Osteocyte (in vitro differentiated cells): ENCODE data around the gene YOD1. TPM values are rescaled to one million over a fixed set of nuclear protein-coding genes. Genes with fewer than 3 reads are reported as not detected.

Experiments used
- DNase-seq: peaks from one replicate; pipeline ENCODE4 v3.0.0; 2021; ENCODE audit warnings: mixed read lengths; ENCODE audit not compliant: unreplicated experiment; ENCODE audit errors: extremely low spot score
- H3K27ac Mint-ChIP-seq: one replicate; pipeline ENCODE4 v1.8.0; 2021; ENCODE audit warnings: mild to moderate bottlenecking, mixed read lengths; ENCODE audit not compliant: unreplicated experiment
- H3K27me3 Mint-ChIP-seq: one replicate; pipeline ENCODE4 v1.8.0; 2021; ENCODE audit warnings: mixed read lengths; ENCODE audit not compliant: unreplicated experiment
- H3K36me3 Mint-ChIP-seq: one replicate; pipeline ENCODE4 v1.8.0; 2021; ENCODE audit warnings: mixed read lengths; ENCODE audit not compliant: unreplicated experiment
- H3K4me1 Mint-ChIP-seq: one replicate; pipeline ENCODE4 v1.8.0; 2021; ENCODE audit warnings: mixed read lengths; ENCODE audit not compliant: unreplicated experiment
- H3K4me3 Mint-ChIP-seq: one replicate; pipeline ENCODE4 v1.8.0; 2021; ENCODE audit warnings: mild to moderate bottlenecking, moderate library complexity, mixed read lengths; ENCODE audit not compliant: unreplicated experiment
- H3K9me3 Mint-ChIP-seq: one replicate; pipeline ENCODE4 v1.8.0; 2021; ENCODE audit warnings: mixed read lengths; ENCODE audit not compliant: unreplicated experiment
- total RNA-seq: library from RNA; stranded (reverse); gene quantifications from 2 replicates; pipeline ENCODE4 v1.2.1, GENCODE V29; 2021
- TF ChIP-seq, protein P1 (sequence below): fragments of 200-600 bp; sonication (generic); IDR thresholded peaks from 2 replicates; pipeline ENCODE4 v1.5.0; 2021; ENCODE audit warnings: antibody characterized with exemption, mild to moderate bottlenecking, moderate library complexity

YOD1 gene
- total RNA-seq, 1 donor from 2014 or later: 4.6 TPM

DNA sequence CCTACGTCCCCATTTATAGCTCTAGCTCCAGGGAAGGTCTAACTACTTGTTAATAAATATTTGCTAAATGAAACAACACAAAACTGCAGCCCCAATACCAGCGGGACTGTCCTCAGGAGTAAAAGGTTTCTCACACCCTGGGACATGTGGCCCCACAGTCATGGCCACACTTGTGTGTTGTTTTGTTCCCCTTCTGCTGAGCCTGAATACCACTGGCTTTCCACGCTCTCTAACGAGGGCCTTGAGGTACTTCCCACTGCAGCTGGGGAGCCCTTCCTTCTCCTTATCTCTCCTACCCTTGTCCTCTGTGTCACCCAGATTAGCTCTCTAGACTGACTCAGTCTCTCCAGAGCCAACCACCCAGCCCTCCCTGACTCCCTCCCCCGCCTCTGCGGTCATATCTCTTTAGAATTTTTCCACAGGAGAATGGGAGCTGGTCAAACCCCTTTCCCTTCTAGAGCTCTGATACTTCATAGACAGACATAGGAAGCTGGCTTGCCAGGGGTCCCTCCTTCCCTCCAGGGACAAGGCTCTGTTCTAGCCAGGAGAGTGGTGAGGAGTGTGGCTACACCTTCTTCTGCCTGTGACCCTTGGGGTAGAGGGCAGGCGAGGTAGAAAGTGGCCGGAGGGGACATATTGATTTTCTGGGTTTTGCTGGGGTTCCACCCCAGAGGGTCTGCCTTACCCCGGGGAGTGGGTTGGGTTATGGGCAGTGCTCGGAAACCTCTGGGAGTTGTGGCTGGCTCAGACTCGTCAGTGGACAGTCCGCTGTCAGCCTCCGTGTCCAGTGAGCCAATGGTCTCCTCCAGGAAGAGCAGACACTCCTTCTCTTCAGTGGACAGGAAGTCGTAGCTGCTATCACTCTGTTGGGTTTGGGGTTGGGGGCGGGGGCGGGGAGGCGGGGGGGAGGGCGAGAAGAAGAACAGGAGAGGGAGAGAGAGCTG, 26.5 kb downstream of the YOD1 start:
- Mint-ChIP-seq H3K36me3 (no peaks in the 10 kb centered on the region), H3K27me3 (peaks cover 4% of the 10 kb centered on the region), H3K27ac (peak overlapping the region; percentile 73), H3K4me1 (peaks cover 19% of the 10 kb centered on the region), H3K4me3 (no peak overlapping the region), H3K9me3 (no peaks in the 10 kb centered on the region)
- DNase-seq: no peak
- TF ChIP-seq, protein P1, sequence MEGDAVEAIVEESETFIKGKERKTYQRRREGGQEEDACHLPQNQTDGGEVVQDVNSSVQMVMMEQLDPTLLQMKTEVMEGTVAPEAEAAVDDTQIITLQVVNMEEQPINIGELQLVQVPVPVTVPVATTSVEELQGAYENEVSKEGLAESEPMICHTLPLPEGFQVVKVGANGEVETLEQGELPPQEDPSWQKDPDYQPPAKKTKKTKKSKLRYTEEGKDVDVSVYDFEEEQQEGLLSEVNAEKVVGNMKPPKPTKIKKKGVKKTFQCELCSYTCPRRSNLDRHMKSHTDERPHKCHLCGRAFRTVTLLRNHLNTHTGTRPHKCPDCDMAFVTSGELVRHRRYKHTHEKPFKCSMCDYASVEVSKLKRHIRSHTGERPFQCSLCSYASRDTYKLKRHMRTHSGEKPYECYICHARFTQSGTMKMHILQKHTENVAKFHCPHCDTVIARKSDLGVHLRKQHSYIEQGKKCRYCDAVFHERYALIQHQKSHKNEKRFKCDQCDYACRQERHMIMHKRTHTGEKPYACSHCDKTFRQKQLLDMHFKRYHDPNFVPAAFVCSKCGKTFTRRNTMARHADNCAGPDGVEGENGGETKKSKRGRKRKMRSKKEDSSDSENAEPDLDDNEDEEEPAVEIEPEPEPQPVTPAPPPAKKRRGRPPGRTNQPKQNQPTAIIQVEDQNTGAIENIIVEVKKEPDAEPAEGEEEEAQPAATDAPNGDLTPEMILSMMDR: no peak

DNA sequence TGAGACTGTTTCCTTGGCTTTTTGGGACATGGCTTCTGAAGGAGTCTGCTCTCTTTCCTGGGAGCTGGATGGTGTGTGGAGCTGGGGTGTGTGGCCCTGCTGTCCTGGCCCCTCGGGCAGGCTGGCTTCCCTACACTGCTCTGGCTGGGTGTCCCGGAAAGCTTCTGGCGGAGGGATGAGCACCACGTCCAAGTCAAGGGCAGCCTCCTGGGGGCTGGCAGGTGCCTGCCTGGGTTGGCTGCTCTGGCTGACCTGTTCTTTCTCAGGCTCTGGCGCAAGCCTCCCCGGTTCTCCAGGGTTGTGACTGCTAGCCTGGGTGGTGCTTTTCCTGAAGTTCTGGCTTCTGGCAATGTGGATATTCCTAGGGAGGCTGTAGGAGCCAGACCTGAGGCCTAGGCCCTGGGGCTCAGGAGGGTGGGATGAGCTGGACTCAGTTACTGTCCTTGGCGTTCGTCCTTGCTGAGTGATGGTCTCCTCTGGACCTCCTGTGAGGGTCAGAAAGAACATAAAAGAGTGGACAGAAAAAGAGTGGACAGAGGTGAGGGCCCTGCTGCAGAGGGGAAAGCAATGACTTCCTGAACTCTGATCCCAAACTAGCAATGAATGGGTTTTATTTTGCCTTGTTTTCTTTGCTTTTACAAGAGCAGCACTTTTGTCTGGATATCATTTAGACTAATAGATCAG, 27.9 kb downstream of the YOD1 start:
- no peak overlapping the region for H3K27ac Mint-ChIP-seq
- no peak for DNase-seq
- H3K4me3 Mint-ChIP-seq: no peak overlapping the region
- H3K27me3 Mint-ChIP-seq: no peaks in the 10 kb centered on the region
- H3K36me3 Mint-ChIP-seq: no peaks in the 10 kb centered on the region
- peaks cover 19% of the 10 kb centered on the region for H3K4me1 Mint-ChIP-seq
- H3K9me3 Mint-ChIP-seq: no peaks in the 10 kb centered on the region
- TF ChIP-seq, protein P1: no peak

DNA sequence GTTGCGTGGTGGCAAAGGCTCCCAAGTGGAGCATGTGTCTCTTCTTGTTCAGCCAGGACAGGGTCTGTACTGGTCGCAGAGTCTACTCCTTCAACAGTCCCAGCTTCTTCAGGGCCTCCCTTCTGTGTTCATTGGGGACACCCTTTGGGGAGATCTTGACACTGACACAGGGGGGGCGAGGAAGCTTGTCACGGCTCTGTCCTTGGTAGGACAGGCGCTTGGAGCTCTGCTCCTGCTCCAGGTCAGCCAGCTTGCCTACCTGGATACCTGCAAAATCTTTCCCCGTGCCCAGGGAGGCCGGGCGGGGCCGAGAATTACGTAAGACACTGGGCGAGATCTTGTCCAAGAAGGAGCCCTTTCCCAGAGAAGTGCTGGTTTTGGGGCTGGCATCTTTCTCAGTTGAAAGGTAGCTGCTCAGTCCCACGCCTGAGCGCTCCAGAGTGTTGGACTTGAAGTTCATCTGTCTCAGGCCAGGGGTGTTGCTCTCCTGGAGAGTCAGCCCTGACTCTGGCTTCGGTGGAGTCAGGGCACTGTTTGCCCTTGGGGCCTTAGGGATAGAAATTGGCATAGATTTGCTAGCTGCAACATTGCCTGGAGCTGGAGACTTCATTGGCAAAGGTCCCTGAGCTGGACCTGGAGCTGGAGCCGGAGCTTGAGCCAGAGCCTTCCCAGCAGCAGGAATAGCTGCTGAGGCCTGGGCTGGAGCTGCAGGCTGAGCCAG, 29.0 kb downstream of the YOD1 start:
- no peak for DNase-seq
- TF ChIP-seq, protein P1: no peak

DNA sequence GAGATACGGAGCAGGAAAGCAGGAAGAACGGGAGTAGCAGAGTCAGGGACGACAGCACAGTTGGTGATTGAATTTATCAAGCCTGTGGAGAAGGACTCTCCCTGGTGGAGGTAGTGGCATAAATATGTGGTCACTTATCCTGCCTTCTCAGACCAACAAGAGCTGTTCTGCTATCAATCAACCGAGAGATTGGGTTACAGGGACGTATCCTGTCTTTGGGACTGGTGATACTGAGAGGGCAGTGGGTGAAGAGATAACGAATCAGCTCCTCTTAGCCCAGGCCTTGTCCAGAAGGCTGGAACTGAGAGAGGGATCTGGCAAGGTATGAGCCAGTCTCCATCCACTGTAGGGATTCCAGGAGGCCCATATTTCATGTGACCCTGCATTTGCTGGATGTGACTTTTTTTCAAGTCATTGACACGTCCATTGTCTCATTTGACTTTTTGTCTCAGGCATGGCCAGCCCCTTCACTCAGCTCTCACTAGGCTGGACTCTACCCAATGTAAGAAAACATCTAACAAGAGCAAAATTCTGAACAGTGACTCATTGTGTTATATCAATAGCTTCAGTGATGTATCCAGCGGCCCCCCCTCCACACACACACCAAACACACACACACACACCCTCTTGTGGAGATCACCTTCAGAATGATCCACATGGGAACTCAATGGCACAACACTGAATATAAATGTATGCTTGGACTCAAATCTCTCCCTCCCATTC, 29.7 kb downstream of the YOD1 start:
- no peak for DNase-seq
- TF ChIP-seq, protein P1: no peak
- H3K9me3 Mint-ChIP-seq: no peaks in the 10 kb centered on the region
- no peaks in the 10 kb centered on the region for H3K36me3 Mint-ChIP-seq
- H3K27me3 Mint-ChIP-seq: no peaks in the 10 kb centered on the region
- H3K4me3 Mint-ChIP-seq: no peak overlapping the region
- H3K27ac Mint-ChIP-seq: no peak overlapping the region
- H3K4me1 Mint-ChIP-seq: peaks cover 17% of the 10 kb centered on the region

More for the DNA sequence above, 29.0 kb downstream of the YOD1 start:
- H3K27me3 Mint-ChIP-seq: no peaks in the 10 kb centered on the region
- no peak overlapping the region for H3K27ac Mint-ChIP-seq
- peaks cover 19% of the 10 kb centered on the region for H3K4me1 Mint-ChIP-seq
- H3K4me3 Mint-ChIP-seq: no peak overlapping the region
- no peaks in the 10 kb centered on the region for H3K9me3 Mint-ChIP-seq
- H3K36me3 Mint-ChIP-seq: no peaks in the 10 kb centered on the region
